ENCODE measurements around the gene ARRDC2. TPM values are rescaled to one million over a fixed set of nuclear protein-coding genes. Genes with fewer than 3 reads are reported as not detected.

Gene ARRDC2
- total and polyA plus RNA-seq, 9 of the 15 experiments (the other 6 are each of a cell fraction or from before 2014, with no cell fraction given), result 1.9 to 27.4 (median 15.2) TPM

DNA sequence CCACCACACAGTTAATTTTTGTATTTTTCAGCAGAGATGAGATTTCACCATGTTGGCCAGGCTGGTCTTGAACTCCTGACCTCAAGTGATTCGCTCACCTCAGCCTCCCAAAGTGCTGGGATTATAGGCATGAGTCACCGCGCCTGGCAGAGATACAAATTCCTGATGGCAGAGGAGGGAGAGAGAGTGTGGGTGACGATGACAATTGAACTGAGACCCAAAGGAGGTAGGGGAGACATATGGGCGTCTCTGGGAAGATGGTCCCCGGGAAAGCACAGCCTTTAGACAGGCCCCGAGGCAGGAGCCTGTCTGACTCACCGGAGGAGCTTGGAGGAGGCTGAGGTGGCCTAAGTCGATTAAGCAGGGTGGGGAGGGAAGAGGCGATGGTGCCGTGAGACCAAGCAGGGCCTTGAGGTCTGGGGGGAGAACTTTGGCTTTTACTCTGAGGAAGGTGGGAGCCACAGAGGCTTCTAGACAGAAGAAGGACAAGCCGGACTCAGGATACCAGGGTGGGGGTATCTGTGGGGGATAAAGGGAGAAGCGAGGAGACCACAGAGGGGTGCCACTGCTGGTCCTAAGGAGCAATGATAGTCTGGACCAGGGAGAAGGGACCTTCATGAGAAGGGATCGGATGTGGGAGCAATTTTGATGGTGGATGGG, 38.2 kb downstream of the ARRDC2 start:
- no peak overlapping the region for H3K4me2 ChIP-seq (ENCODE audit: insufficient read depth, low read length)
- peaks cover 11 to 13% of the 10 kb centered on the region in 2 experiments; a peak in 4 of 5 replicates for H3K4me1 ChIP-seq (replicated peaks in 1 of 2; ENCODE audit: control insufficient read depth in 2 of 2, insufficient read depth in 2 of 2, low read length in 2 of 2)
- H3K9me3 ChIP-seq (replicated peaks; ENCODE audit: control insufficient read depth, insufficient read depth, low read depth, low read length), result no peaks in the 10 kb centered on the region
- ChIA-PET CTCF (ENCODE audit: low intra/inter-chr PET ratio) (no interaction called here), POLR2A (interaction anchor here (1.7 kb wide), 1 partner anchor 15 kb away, joined by 5 read pairs; no protein-coding TSS in a partner anchor)
- ATAC-seq (peak; percentile 63), DNase-seq (ENCODE audit: extremely low read depth in 1 of 4, low spot score in 3 of 4) (peak in 3 of 4 experiments; percentile 38 to 54 (median 42)), FAIRE-seq (peak; percentile 73)
- H3K4me3 ChIP-seq, result no peak overlapping the region
- WGBS (ENCODE audit: insufficient coverage, low coverage, missing lambda C conversion rate), result 22% methylated on average over 14 of the region's 14 CpGs
- no peaks in the 10 kb centered on the region for H3K79me2 ChIP-seq (ENCODE audit: control insufficient read depth, insufficient read depth, low read length)
- no peak overlapping the region for H2AFZ ChIP-seq (ENCODE audit: low read depth, low read length)
- peak overlapping the region in 1 of 2 experiments; percentile 26; a peak in 1 of 4 replicates for H3K9ac ChIP-seq (ENCODE audit: insufficient read depth in 1 of 2, low read depth in 2 of 2, low read length in 2 of 2)
- no peaks in the 10 kb centered on the region for H3K9me1 ChIP-seq (ENCODE audit: control insufficient read depth, insufficient read depth, low read length)
- in situ Hi-C loops (cut with MboI), result no loop called here
- BruUV-seq (replicated peaks), result no TSS peak
- intact Hi-C loops (cut with micrococcal nuclease), result no loop called here
- H3K27me3 ChIP-seq (ENCODE audit: control insufficient read depth in 2 of 2, insufficient read depth in 2 of 2, low read length in 2 of 2), result peaks cover 0 to 4% of the 10 kb centered on the region in 2 experiments; a peak in 2 of 5 replicates
- no peaks in the 10 kb centered on the region for H3K36me3 ChIP-seq (ENCODE audit: control insufficient read depth, insufficient read depth, low read length)
- no peak overlapping the region for H3K27ac ChIP-seq (ENCODE audit: extremely low read depth, low read depth, low read length)
- no peaks in the 10 kb centered on the region; the same call in 1 of the 2 replicates for H4K20me1 ChIP-seq (replicated peaks; ENCODE audit: control insufficient read depth, insufficient read depth, low read length)
- TF ChIP-seq ZNF324 (CRISPR knock-in tag; IDR thresholded peaks at IDR 0.05) (no peak), ZNF561 (CRISPR knock-in tag; conservative IDR thresholded peaks at IDR 0.05) (no peak), NCOA6 (IDR thresholded peaks at IDR 0.05) (no peak), TBP (optimal IDR thresholded peaks at IDR 0.05; ENCODE audit: low read depth, low read length) (no peak), POLR3G (IDR thresholded peaks at IDR 0.05; ENCODE audit: extremely low read depth, insufficient read length, insufficient replicate concordance) (no peak), NR2C2 (CRISPR knock-in tag; IDR thresholded peaks at IDR 0.05) (no peak), NR2C2 (tag; IDR thresholded peaks at IDR 0.05) (0 out of 2 replicates have a peak, but pooled peaks have one; percentile 33), ZFP36 (IDR thresholded peaks at IDR 0.05; ENCODE audit: low read depth, low read length, partially characterized antibody) (peak; percentile 65), SMARCA4 (IDR thresholded peaks at IDR 0.05) (peak; percentile 66), ZFPM2 (CRISPR knock-in tag; IDR thresholded peaks at IDR 0.05) (no peak), CBFB (CRISPR knock-in tag; IDR thresholded peaks at IDR 0.05) (no peak), CBFA2T3 (IDR thresholded peaks at IDR 0.05) (peak; percentile 61), ZNF165 (CRISPR knock-in tag; IDR thresholded peaks at IDR 0.05; ENCODE audit: borderline replicate concordance) (no peak), MAFG (tag; conservative IDR thresholded peaks at IDR 0.05) (0 out of 2 replicates have a peak, but pooled peaks have one; percentile 12), EWSR1 (IDR thresholded peaks at IDR 0.05; ENCODE audit: borderline replicate concordance, low read depth, partially characterized antibody) (no peak), NFYB (IDR thresholded peaks at IDR 0.05; ENCODE audit: extremely low read depth, insufficient read length) (no peak), XRCC4 (IDR thresholded peaks at IDR 0.05; ENCODE audit: extremely low read depth, insufficient read depth, insufficient read length) (no peak), MEF2A (IDR thresholded peaks at IDR 0.05; ENCODE audit: control insufficient read depth, low read depth, low read length) (no peak), ELF1 (tag; IDR thresholded peaks at IDR 0.05) (no peak)
- TF ChIP-seq, protein P1, sequence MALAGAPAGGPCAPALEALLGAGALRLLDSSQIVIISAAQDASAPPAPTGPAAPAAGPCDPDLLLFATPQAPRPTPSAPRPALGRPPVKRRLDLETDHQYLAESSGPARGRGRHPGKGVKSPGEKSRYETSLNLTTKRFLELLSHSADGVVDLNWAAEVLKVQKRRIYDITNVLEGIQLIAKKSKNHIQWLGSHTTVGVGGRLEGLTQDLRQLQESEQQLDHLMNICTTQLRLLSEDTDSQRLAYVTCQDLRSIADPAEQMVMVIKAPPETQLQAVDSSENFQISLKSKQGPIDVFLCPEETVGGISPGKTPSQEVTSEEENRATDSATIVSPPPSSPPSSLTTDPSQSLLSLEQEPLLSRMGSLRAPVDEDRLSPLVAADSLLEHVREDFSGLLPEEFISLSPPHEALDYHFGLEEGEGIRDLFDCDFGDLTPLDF (CRISPR knock-in tag; IDR thresholded peaks at IDR 0.05), result no peak
- TF ChIP-seq, protein P2, sequence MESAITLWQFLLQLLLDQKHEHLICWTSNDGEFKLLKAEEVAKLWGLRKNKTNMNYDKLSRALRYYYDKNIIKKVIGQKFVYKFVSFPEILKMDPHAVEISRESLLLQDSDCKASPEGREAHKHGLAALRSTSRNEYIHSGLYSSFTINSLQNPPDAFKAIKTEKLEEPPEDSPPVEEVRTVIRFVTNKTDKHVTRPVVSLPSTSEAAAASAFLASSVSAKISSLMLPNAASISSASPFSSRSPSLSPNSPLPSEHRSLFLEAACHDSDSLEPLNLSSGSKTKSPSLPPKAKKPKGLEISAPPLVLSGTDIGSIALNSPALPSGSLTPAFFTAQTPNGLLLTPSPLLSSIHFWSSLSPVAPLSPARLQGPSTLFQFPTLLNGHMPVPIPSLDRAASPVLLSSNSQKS (CRISPR knock-in tag; IDR thresholded peaks at IDR 0.05), result no peak
- TF ChIP-seq, protein P3, sequence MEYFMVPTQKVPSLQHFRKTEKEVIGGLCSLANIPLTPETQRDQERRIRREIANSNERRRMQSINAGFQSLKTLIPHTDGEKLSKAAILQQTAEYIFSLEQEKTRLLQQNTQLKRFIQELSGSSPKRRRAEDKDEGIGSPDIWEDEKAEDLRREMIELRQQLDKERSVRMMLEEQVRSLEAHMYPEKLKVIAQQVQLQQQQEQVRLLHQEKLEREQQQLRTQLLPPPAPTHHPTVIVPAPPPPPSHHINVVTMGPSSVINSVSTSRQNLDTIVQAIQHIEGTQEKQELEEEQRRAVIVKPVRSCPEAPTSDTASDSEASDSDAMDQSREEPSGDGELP (CRISPR knock-in tag; IDR thresholded peaks at IDR 0.05; ENCODE audit: borderline replicate concordance), result peak; percentile 28; the same call in 1 of the 2 replicates
